DOHH2 (cell line): ENCODE measurements around the gene SRRD.

ENCODE experiments used
- H3F3A ChIP-seq: fragments of 200-600 bp; sonication (generic), shearing (Covaris generic); 2 replicates; pipeline ENCODE4 v1.6.0; 2016; ENCODE audit warnings: antibody characterized with exemption, mild to moderate bottlenecking; ENCODE audit not compliant: control insufficient read depth, insufficient read depth
- H3K27ac ChIP-seq: fragments of 200-600 bp; sonication (generic); 2 replicates; pipeline ENCODE4 v1.5.1; 2014; ENCODE audit warnings: low read depth, mild to moderate bottlenecking, low read length, moderate library complexity
- H3K27me3 ChIP-seq: fragments of 200-600 bp; sonication (generic); 2 replicates; pipeline ENCODE4 v1.6.1; 2014; ENCODE audit warnings: mild to moderate bottlenecking, low read length, mixed read lengths; ENCODE audit not compliant: control insufficient read depth
- H3K36me3 ChIP-seq: fragments of 200-600 bp; sonication (generic); 2 replicates; pipeline ENCODE4 v1.6.1; 2014; ENCODE audit warnings: mild to moderate bottlenecking, low read length, moderate library complexity, mixed read lengths; ENCODE audit not compliant: control insufficient read depth
- H3K4me1 ChIP-seq: fragments of 200-600 bp; sonication (generic); 2 replicates; pipeline ENCODE4 v1.6.1; 2014; ENCODE audit warnings: mild to moderate bottlenecking, low read length, mixed read lengths; ENCODE audit not compliant: control insufficient read depth
- H3K4me2 ChIP-seq: fragments of 200-600 bp; sonication (generic); 2 replicates; pipeline ENCODE4 v1.6.0; 2014; ENCODE audit warnings: mild to moderate bottlenecking, low read length, moderate library complexity
- H3K4me3 ChIP-seq: fragments of 200-600 bp; sonication (generic); 2 replicates; pipeline ENCODE4 v1.5.1; 2014; ENCODE audit warnings: mild to moderate bottlenecking, low read length, mixed read lengths
- H3K79me2 ChIP-seq: fragments of 200-600 bp; sonication (generic); 2 replicates; pipeline ENCODE4 v1.6.1; 2014; ENCODE audit warnings: mild to moderate bottlenecking, low read length, mixed read lengths; ENCODE audit not compliant: control insufficient read depth
- H3K9me2 ChIP-seq: fragments of 200-600 bp; sonication (generic); replicated peaks from 2 replicates; pipeline ENCODE4 v1.6.1; 2014; ENCODE audit warnings: mild to moderate bottlenecking, low read length, mixed read lengths; ENCODE audit not compliant: control insufficient read depth
- H3K9me3 ChIP-seq: fragments of 200-600 bp; sonication (generic); 2 replicates; pipeline ENCODE4 v1.6.1; 2014; ENCODE audit warnings: antibody characterized with exemption, low read length, mixed read lengths; ENCODE audit not compliant: control insufficient read depth, insufficient read depth
- H4K20me1 ChIP-seq: fragments of 200-600 bp; sonication (generic); 2 replicates; pipeline ENCODE4 v1.6.0; 2014; ENCODE audit warnings: low read depth, mild to moderate bottlenecking, antibody characterized with exemption, low read length, moderate library complexity; ENCODE audit not compliant: control insufficient read depth, insufficient read depth
- EZH2phosphoT487 ChIP-seq: fragments of 200-600 bp; sonication (generic); IDR thresholded peaks from 2 replicates; pipeline ENCODE4 v1.6.1; 2017; ENCODE audit warnings: borderline replicate concordance, mild to moderate bottlenecking, antibody characterized with exemption, low read length, moderate library complexity, mixed read lengths
- TF ChIP-seq, protein P1 (sequence below): fragments of 200-600 bp; sonication (generic); IDR thresholded peaks from one replicate; pipeline ENCODE4 v1.5.1; 2014; ENCODE audit warnings: antibody characterized with exemption, mild to moderate bottlenecking, low read depth, low read length; ENCODE audit not compliant: poor library complexity, severe bottlenecking

SRRD gene

DNA sequence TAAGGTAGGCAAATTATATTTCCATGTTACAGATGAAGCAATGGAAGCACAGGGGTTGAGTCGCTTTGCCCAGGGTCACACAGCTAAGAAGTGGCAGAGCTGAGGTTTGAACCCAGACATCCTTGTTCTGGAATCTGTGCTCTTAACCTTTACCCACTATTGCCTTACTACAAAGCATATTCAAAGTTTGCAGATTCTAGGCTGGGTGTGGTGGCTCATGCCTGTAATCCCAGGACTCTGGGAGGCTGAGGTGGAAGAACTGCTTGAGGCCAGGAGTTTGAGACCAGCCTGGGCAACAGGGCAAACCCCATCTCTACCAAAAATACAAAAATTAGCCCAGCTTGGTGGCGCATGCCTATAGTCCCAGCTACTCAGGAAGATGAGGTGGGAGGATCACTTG, 56.4 kb downstream of the SRRD start:
- H3K4me1 ChIP-seq, result peaks cover 99% of the 10 kb centered on the region

DNA sequence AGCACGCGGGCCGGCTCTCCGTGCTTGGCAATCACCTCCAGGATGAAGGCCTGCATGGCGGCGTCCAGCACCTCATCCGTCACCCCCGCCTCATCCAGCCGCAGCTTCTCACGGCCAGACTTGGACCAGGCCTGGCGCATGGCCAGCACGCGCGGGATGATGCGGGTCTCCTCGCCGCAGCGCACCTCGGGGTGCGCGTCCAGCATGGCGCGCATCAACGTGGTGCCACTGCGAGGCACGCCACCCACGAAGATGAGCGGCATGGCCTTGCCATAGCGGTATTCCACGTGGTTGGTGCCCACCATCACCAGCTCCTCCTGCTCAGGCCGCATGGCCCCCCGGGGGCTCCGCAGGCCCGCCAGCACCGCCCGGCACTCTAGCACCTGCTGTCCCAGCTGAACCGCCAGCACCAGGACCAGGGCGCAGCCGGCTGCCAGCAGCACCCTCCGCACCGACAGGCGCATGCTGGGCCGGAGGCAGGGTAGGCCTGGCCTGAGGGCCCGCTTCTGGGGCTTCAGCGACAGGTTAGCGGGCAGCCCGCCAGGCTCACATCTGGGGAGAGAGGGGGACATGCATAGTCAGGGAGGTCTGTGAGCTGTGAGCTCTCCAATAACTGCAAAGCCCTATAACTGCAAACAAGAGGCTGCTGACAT, 57.6 kb downstream of the SRRD start:
- H3K9me2 ChIP-seq, result no peaks in the 10 kb centered on the region
- H3K4me2 ChIP-seq, result no peak overlapping the region
- no peaks in the 10 kb centered on the region for H4K20me1 ChIP-seq
- H3K27me3 ChIP-seq, result no peaks in the 10 kb centered on the region
- TF ChIP-seq, protein P1, sequence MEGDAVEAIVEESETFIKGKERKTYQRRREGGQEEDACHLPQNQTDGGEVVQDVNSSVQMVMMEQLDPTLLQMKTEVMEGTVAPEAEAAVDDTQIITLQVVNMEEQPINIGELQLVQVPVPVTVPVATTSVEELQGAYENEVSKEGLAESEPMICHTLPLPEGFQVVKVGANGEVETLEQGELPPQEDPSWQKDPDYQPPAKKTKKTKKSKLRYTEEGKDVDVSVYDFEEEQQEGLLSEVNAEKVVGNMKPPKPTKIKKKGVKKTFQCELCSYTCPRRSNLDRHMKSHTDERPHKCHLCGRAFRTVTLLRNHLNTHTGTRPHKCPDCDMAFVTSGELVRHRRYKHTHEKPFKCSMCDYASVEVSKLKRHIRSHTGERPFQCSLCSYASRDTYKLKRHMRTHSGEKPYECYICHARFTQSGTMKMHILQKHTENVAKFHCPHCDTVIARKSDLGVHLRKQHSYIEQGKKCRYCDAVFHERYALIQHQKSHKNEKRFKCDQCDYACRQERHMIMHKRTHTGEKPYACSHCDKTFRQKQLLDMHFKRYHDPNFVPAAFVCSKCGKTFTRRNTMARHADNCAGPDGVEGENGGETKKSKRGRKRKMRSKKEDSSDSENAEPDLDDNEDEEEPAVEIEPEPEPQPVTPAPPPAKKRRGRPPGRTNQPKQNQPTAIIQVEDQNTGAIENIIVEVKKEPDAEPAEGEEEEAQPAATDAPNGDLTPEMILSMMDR, result no peak
- no peak for TF ChIP-seq EZH2phosphoT487
- H3K9me3 ChIP-seq, result no peaks in the 10 kb centered on the region
- H3K36me3 ChIP-seq, result peaks cover 92% of the 10 kb centered on the region
- peaks cover 99% of the 10 kb centered on the region for H3K4me1 ChIP-seq
- H3K27ac ChIP-seq, result no peak overlapping the region; the same call in 1 of the 2 replicates
- H3K4me3 ChIP-seq, result no peak overlapping the region
- peaks cover 96% of the 10 kb centered on the region for H3K79me2 ChIP-seq
- peaks cover 18% of the 10 kb centered on the region for H3F3A ChIP-seq

More for the DNA sequence above, 56.4 kb downstream of the SRRD start:
- Histone ChIP-seq H3K9me2 (no peaks in the 10 kb centered on the region), H3K9me3 (no peaks in the 10 kb centered on the region), H4K20me1 (no peaks in the 10 kb centered on the region), H3K4me3 (no peak overlapping the region), H3K27me3 (no peaks in the 10 kb centered on the region), H3K27ac (peak overlapping the region; percentile 45), H3K36me3 (peaks cover 82% of the 10 kb centered on the region), H3F3A (peaks cover 28% of the 10 kb centered on the region), H3K4me2 (peak overlapping the region; percentile 94), H3K79me2 (peaks cover 84% of the 10 kb centered on the region)
- TF ChIP-seq, protein P1, result no peak
- TF ChIP-seq EZH2phosphoT487, result no peak

DNA sequence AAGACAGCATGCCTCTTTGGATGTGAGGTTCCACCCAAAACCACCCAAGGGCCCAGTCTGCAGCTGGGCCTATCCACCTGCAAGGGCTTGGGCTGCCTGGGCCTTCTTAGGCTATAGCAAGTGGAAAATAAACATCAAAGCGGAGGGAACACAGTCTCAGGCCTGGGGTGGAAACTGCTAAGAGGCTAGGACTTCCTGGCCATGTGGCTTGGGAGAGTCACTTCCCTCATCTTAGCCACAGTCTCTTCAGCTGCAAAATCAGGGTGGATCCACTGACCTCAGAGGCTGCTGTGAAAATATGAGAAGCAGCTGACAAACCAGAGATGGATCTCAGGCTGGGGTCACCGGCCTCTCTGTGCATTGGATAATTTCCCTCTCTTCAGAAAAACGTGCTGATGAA, 59.2 kb downstream of the SRRD start:
- Histone ChIP-seq H3F3A (peaks cover 8% of the 10 kb centered on the region; the same call in 1 of the 2 replicates), H3K9me3 (no peaks in the 10 kb centered on the region), H4K20me1 (no peaks in the 10 kb centered on the region), H3K9me2 (no peaks in the 10 kb centered on the region), H3K4me2 (peak overlapping the region; percentile 53), H3K4me3 (peak overlapping the region; percentile 34), H3K36me3 (peaks cover 96% of the 10 kb centered on the region), H3K4me1 (peaks cover 99% of the 10 kb centered on the region), H3K27ac (peak overlapping the region; percentile 75), H3K79me2 (peaks cover 99% of the 10 kb centered on the region), H3K27me3 (no peaks in the 10 kb centered on the region)
- TF ChIP-seq EZH2phosphoT487, result no peak
- TF ChIP-seq, protein P1, result no peak
